Heart left ventricle (tissue), 13 donors: ENCODE results near the gene CYBRD1.
"Not testable (repeated sequence)": the region's sequence is repeated elsewhere in the genome, so short reads cannot be mapped to it uniquely, and the experiment has no call there.

Experiments used
- CTCF ChIP-seq, 12 donors: fragments of 200-600 bp; sonication (generic) in 4 of 12; IDR thresholded peaks; one replicate each; pipeline versions ENCODE4 v1.5.0 to v1.8.0; 2018 to 2022; ENCODE audit warnings: antibody characterized with exemption in 12 of 12, mild to moderate bottlenecking in 5 of 12
- POLR2A ChIP-seq, 2 donors: fragments of 450-650 bp; IDR thresholded peaks; one replicate each; pipeline ENCODE4 v1.6.1; 2017; ENCODE audit warnings: antibody characterized with exemption in 2 of 2, mild to moderate bottlenecking in 2 of 2, moderate library complexity in 2 of 2
- donor health status: ischemic (EF 13 %, LVEDD 7.1; RV severe dilation, severe dysfunction).
- donor health status: DM: no; HTN: yes; CAD: no.
- donor health status: DM: no; HTN: no; CAD: no.
- donor health status: ischemic (EF 25% LVEDD 6.9; RV normal size, moderate dysfunction).
- donor health status: ischemic (EF 25% LVEDD 5.7; RV mildly dilated, moderate dysfunction).
- donor health status: ischemic (EF 35%, LVEDD 5.7; RV mildly dilated, moderate dysfunction).
- donor health status: nonischemic (EF 11% LVEDD 7.7; RV severe dilation, severe dysfunction).
- donor health status: DM: yes; HTN: yes; CAD: no.
- donor health status: PGD.
- donor health status: ischemic (EF 29% LVEDD 5.4; RV normal size, mild dysfunction).
- donor health status: nonischemic (EF 23%, LVEDD 6.1; RV moderate dilation, normal function).

- TF ChIP-seq CTCF, POLR2A (IDR thresholded peaks at IDR 0.05): not testable (repeated sequence)
Observed at GRCh38 chr2:171497664-171498063, 24.6 kb upstream of the CYBRD1 start.
